Bronchial epithelial cell (primary cell): ENCODE data around the gene EDA. TPM values are rescaled to one million over a fixed set of nuclear protein-coding genes. Genes with fewer than 3 reads are reported as not detected.
A peak's percentile ranks its signal among the peaks of the same experiment; 100 is the strongest.

Experiments
- DNase-seq: peaks from one replicate; pipeline ENCODE4 v3.0.0-alpha.2; 2010; ENCODE audit warnings: low read depth
- FAIRE-seq: peaks from 2 replicates; lab custom pipeline; 2011; peaks lifted over from hg19 to GRCh38; lab: Jason Lieb, UNC
- H3K27me3 ChIP-seq: 2 replicates; pipeline ENCODE4 v1.5.1; 2011; ENCODE audit warnings: low read length; ENCODE audit not compliant: control insufficient read depth, insufficient read depth
- H3K36me3 ChIP-seq: 2 replicates; pipeline ENCODE4 v1.5.1; 2011; ENCODE audit warnings: low read length; ENCODE audit not compliant: control insufficient read depth, insufficient read depth
- H3K4me3 ChIP-seq: 2 replicates; pipeline ENCODE4 v1.5.1; 2011; ENCODE audit warnings: mild to moderate bottlenecking, low read depth, low read length, control low read depth
- CTCF ChIP-seq: IDR thresholded peaks from 2 replicates; pipeline ENCODE4 v1.5.1; 2011; ENCODE audit warnings: mild to moderate bottlenecking, moderate library complexity, low read length, control low read depth, inconsistent platforms; ENCODE audit not compliant: insufficient read depth, severe bottlenecking
- total RNA-seq: library from RNA; depleted of rRNA; stranded (reverse); fragments of >200 nt; gene quantifications from 2 replicates; pipeline ENCODE4 v1.2.1, GENCODE V29; 2014

Gene EDA
- total RNA-seq, 1 donor from 2014 or later, result 0.26 TPM

- no peaks in the 10 kb centered on the region for H3K36me3 ChIP-seq
- no peak overlapping the region for H3K4me3 ChIP-seq
- no peaks in the 10 kb centered on the region for H3K27me3 ChIP-seq
- FAIRE-seq (no peak), DNase-seq (peak; percentile 53)
- no peak for TF ChIP-seq CTCF
Observed at GRCh38 chrX:70026112-70026850, 410.4 kb downstream of the EDA start.

- Histone ChIP-seq H3K4me3 (no peak overlapping the region), H3K36me3 (no peaks in the 10 kb centered on the region), H3K27me3 (no peaks in the 10 kb centered on the region)
- TF ChIP-seq CTCF, result no peak
- DNase-seq (no peak), FAIRE-seq (no peak)
Observed at GRCh38 chrX:70026851-70027200, 410.9 kb downstream of the EDA start.

GRCh38 chrX:70029863-70030262 is 413.9 kb downstream of the EDA start:
- Histone ChIP-seq H3K4me3 (no peak overlapping the region), H3K27me3 (no peaks in the 10 kb centered on the region), H3K36me3 (no peaks in the 10 kb centered on the region)
- FAIRE-seq (no peak), DNase-seq (no peak)
- TF ChIP-seq CTCF, result no peak

GRCh38 chrX:70030301-70030767 is 414.4 kb downstream of the EDA start:
- Histone ChIP-seq H3K4me3 (no peak overlapping the region), H3K36me3 (no peaks in the 10 kb centered on the region), H3K27me3 (no peaks in the 10 kb centered on the region)
- peak; percentile 69 for TF ChIP-seq CTCF
- FAIRE-seq, result peak; percentile 40
- DNase-seq, result peak; percentile 40

GRCh38 chrX:70032792-70033191 is 416.9 kb downstream of the EDA start:
- H3K4me3 ChIP-seq, result no peak overlapping the region
- no peaks in the 10 kb centered on the region for H3K27me3 ChIP-seq
- DNase-seq (no peak), FAIRE-seq (no peak)
- no peaks in the 10 kb centered on the region for H3K36me3 ChIP-seq
- TF ChIP-seq CTCF, result no peak

- Histone ChIP-seq H3K27me3 (no peaks in the 10 kb centered on the region), H3K36me3 (no peaks in the 10 kb centered on the region), H3K4me3 (no peak overlapping the region)
- peak; percentile 64 for TF ChIP-seq CTCF
- no peak for DNase-seq
- FAIRE-seq, result no peak
Observed at GRCh38 chrX:70033348-70034051, 417.6 kb downstream of the EDA start.
